ENCODE measurements around the gene ESR2. TPM values are rescaled to one million over a fixed set of nuclear protein-coding genes. Genes with fewer than 3 reads are reported as not detected.

ESR2 gene
- total RNA-seq, 1 experiment from 2014 or later: 0.15 TPM

DNA sequence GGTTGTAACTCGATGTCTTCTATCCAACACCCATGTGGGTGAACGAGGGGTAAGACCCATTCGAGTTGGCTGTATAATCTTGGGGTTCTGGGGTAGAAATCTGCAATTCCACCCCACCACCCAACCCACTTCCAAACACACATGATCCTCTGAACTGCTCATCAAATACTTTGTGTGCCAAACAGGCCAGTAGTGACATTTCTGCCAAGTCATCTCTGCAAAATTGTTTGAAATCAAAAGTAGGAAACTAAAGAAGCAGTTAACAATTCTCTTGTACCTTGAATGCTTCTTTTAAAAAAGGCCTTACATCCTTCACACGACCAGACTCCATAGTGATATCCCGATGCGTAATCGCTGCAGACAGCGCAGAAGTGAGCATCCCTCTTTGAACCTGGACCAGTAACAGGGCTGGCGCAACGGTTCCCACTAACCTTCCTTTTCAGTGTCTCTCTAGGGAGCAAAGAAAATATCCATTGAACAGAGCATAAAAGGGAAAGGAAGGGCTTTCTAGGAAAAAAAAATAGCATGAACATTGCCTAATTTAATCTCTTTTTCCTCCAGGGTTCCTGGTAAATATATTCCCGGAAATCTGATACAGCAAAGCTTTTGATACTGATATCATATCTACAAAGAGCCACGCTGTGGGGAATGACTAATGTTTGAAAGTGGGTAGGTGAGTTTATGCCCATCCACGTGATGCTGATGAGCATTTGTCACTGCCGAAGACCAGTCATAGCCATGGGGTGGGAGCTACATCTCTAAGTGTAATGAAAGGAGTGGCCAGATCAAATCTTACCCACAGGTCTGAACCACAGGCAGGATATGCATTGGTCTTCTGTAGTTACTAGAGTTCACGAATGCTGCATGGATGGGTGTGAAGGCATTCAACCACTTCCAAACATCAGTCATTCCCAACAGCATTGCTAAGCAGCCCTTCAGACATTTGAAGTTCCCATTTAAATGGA is 14.2 kb downstream of the ESR2 start:
- Histone ChIP-seq H3K9ac (ENCODE audit: extremely low read depth, insufficient read length, low read length) (no peak overlapping the region), H3K23me2 (ENCODE audit: insufficient read length, low read depth, low read length, poor library complexity, severe bottlenecking) (no peaks in the 10 kb centered on the region), H2BK20ac (ENCODE audit: low read depth, low read length, poor library complexity, severe bottlenecking) (no peak overlapping the region), H3K9me3 (ENCODE audit: control insufficient read depth, low read depth, low read length) (no peaks in the 10 kb centered on the region), H2BK120ac (ENCODE audit: low read depth, low read length, poor library complexity, severe bottlenecking) (no peak overlapping the region), H3K14ac (ENCODE audit: insufficient read depth, low read length) (no peak overlapping the region), H3T11ph (ENCODE audit: low read length) (no peak overlapping the region), H2BK5ac (ENCODE audit: insufficient read length, low read length) (no peak overlapping the region), H3K18ac (ENCODE audit: insufficient read length, low read depth, low read length) (no peak overlapping the region), H3K27ac (ENCODE audit: insufficient read length, low read depth, low read length) (no peak overlapping the region), H3K79me1 (ENCODE audit: insufficient read depth, low read depth, low read length, poor library complexity, severe bottlenecking) (no peaks in the 10 kb centered on the region), H4K20me1 (ENCODE audit: control insufficient read depth, insufficient read depth, insufficient read length) (no peaks in the 10 kb centered on the region), H4K8ac (replicated peaks; ENCODE audit: insufficient read length, low read depth, low read length) (no peak overlapping the region), H3K4me1 (ENCODE audit: insufficient read depth, low read length) (no peaks in the 10 kb centered on the region), H3K27me3 (ENCODE audit: insufficient read depth, low read length) (no peaks in the 10 kb centered on the region), H2AFZ (ENCODE audit: low read length) (no peak overlapping the region), H2BK12ac (ENCODE audit: insufficient read length, low read depth, low read length) (no peak overlapping the region), H2AK5ac (ENCODE audit: insufficient read length, low read length) (no peak overlapping the region), H3K56ac (ENCODE audit: insufficient read length, low read depth, low read length) (no peak overlapping the region), H4K5ac (ENCODE audit: insufficient read length, low read depth, low read length) (no peak overlapping the region), H4K91ac (ENCODE audit: insufficient read length, low read depth, low read length) (no peak overlapping the region), H3K23ac (ENCODE audit: insufficient read length, low read depth, low read length) (no peak overlapping the region), H2BK15ac (ENCODE audit: low read depth, low read length) (no peak overlapping the region), H3K4ac (ENCODE audit: low read depth, low read length) (no peak overlapping the region), H3K79me2 (ENCODE audit: insufficient read depth, low read length) (no peaks in the 10 kb centered on the region), H3K4me2 (ENCODE audit: insufficient read depth, insufficient read length, low read length) (no peak overlapping the region)
- TF ChIP-seq, protein P1, sequence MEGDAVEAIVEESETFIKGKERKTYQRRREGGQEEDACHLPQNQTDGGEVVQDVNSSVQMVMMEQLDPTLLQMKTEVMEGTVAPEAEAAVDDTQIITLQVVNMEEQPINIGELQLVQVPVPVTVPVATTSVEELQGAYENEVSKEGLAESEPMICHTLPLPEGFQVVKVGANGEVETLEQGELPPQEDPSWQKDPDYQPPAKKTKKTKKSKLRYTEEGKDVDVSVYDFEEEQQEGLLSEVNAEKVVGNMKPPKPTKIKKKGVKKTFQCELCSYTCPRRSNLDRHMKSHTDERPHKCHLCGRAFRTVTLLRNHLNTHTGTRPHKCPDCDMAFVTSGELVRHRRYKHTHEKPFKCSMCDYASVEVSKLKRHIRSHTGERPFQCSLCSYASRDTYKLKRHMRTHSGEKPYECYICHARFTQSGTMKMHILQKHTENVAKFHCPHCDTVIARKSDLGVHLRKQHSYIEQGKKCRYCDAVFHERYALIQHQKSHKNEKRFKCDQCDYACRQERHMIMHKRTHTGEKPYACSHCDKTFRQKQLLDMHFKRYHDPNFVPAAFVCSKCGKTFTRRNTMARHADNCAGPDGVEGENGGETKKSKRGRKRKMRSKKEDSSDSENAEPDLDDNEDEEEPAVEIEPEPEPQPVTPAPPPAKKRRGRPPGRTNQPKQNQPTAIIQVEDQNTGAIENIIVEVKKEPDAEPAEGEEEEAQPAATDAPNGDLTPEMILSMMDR (conservative IDR thresholded peaks at IDR 0.05): no peak
- Mint-ChIP-seq H3K4me1 (peaks cover 18 to 24% of the 10 kb centered on the region in 2 experiments), H3K27ac (no peak overlapping the region), H3K27me3 (ENCODE audit: low read depth) (no peaks in the 10 kb centered on the region), H3K4me3 (no peak overlapping the region), H3K9me3 (no peaks in the 10 kb centered on the region), H3K36me3 (ENCODE audit: insufficient read depth in 1 of 3, low read depth in 3 of 3) (peaks cover 0 to 3% (median 0%) of the 10 kb centered on the region in 3 experiments; a peak in 1 of 7 replicates)
- no CpG with 5 or more reads among the region's 15 CpGs for WGBS (ENCODE audit: extremely low coverage, insufficient read length, low lambda C conversion rate)
- no peak for DNase-seq
